HepG2 (cell line): ENCODE data around the gene TENM3.

Experiments
- ARHGAP35 ChIP-seq: sonication (generic); formaldehyde crosslinking; IDR thresholded peaks from 2 replicates; pipeline ENCODE4 v1.9.0; 2022; ENCODE audit warnings: mild to moderate bottlenecking, inconsistent platforms, moderate library complexity, missing genetic modification reagents, borderline replicate concordance
- ETV6 ChIP-seq: sonication (generic); formaldehyde crosslinking; conservative IDR thresholded peaks from 2 replicates; pipeline ENCODE4 v1.4.0; 2020; ENCODE audit warnings: missing genetic modification reagents
- EZH2 ChIP-seq: conservative IDR thresholded peaks from 2 replicates; pipeline ENCODE4 v1.6.1; 2012; ENCODE audit warnings: mild to moderate bottlenecking, low read depth, low read length, moderate library complexity
- KAT8 ChIP-seq: IDR thresholded peaks from 2 replicates; pipeline ENCODE4 v1.6.1; 2016; ENCODE audit warnings: missing genetic modification reagents, missing compliant biosample characterization
- TFAP4 ChIP-seq: sonication (generic); IDR thresholded peaks from 2 replicates; pipeline ENCODE4 v1.6.1; 2016; ENCODE audit warnings: low read depth, borderline replicate concordance
- ZNF777 ChIP-seq: sonication (generic); formaldehyde crosslinking; IDR thresholded peaks from 2 replicates; pipeline ENCODE4 v1.4.0; 2020; ENCODE audit warnings: missing genetic modification reagents

GRCh38 chr4:182385897-182386296 is 142.7 kb downstream of the TENM3 start:
- TF ChIP-seq KAT8 (CRISPR knock-in tag) (no peak), ZNF777 (no peak), ETV6 (CRISPR knock-in tag) (no peak), ARHGAP35 (no peak), EZH2 (no peak), TFAP4 (no peak)
